GM18867 (cell line): ENCODE data around the gene KCNT1.
"Not testable (repeated sequence)": the region's sequence is repeated elsewhere in the genome, so short reads cannot be mapped to it uniquely, and the experiment has no call there.

ENCODE experiments used
- ATAC-seq: cut with Tn5 transposase; IDR thresholded peaks from one replicate; pipeline ENCODE4 v1.9.1; 2021; ENCODE audit warnings: mild to moderate bottlenecking, moderate library complexity; ENCODE audit not compliant: unreplicated experiment

KCNT1 gene

GRCh38 chr9:135672786-135673185 lies 29.2 kb upstream of the KCNT1 start:
- not testable (repeated sequence) for ATAC-seq

- ATAC-seq: no peak
These were observed 28.0 kb upstream of the KCNT1 start for GRCh38 chr9:135673941-135674340.

DNA sequence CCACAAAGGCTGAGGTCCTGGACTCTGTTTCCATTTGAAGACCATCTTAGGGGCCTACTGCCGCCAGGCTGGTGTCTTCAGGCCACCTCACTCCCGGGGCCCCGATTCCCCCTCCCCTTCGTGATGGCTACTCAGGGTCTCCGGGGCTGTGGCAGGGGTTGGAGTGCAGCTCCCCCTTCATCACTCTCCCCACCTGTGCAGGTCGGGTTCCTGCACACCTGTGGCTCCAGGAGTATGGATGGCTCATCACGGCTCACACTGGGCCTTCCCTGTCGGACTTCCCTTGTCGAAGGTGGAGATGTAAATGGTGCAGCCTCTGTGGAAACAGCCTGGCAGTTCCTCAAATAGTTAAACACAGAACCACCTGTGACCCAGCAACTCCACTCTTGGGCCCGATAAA lies 27.0 kb upstream of the KCNT1 start:
- ATAC-seq: no peak

- ATAC-seq: no peak
These were observed 25.1 kb upstream of the KCNT1 start for GRCh38 chr9:135676891-135677290.

- ATAC-seq: no peak
These were observed 24.3 kb upstream of the KCNT1 start for GRCh38 chr9:135677641-135678168.

DNA sequence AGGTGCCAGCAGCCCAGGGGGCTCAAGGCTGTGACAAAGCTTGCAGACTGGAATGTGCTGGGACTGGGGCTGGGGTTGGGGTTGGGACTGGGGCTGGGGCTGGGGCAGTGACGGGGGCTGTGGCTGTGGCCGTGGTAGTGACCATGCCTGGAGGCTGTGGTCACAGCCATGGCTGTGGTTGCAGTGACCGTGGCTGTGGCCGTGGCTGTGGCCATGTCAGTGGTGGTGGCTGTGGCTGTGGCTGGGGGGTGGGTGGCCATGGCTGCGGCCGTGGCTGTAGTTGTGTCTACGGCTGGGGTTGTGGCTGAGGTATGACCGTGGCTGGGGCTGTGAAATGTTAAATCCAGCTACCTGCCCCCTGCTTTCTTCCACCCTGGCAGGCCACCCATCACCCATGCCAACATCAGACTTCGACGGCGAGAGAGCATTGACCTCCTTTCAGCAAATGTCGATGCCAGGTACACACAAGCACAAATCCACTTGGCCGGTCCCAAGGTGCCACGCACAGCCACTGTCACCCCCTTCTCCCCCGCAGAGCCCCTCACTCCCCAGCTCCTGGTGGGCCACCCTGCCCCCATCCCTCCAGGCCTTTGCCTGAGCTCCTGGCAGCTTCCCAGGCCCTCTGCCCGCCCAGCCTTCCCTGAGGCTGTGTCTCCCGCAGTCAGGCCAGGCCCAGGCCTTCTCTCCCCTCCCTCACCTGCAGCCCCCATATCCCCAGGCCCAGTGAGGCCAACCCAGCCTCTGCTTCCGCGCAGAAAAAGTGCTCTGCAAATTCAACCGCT lies 23.6 kb upstream of the KCNT1 start:
- ATAC-seq: no peak

DNA sequence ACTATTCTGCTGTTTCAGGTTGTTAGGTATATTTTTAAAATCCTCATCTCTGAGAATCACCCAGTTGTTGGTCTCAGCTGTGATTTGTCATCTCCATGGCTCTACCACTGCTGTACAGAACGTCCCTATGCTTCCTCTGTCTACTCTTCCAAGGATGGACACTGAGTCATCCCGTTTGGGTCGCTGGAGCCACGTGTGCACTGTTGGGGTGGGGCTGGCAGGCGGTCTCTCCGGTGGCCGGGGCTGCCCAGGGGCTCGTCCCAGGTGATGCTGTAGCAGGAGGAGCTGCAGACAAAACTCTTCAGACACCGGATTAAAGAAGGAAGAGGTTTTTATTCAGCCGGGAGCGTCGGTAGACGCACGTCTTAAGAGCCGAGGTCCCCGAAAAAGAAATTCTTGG lies 21.9 kb upstream of the KCNT1 start:
- ATAC-seq: no peak

GRCh38 chr9:135681161-135681560 lies 20.8 kb upstream of the KCNT1 start:
- ATAC-seq: no peak

- no peak for ATAC-seq
These were observed 18.5 kb upstream of the KCNT1 start for GRCh38 chr9:135683401-135684034.

DNA sequence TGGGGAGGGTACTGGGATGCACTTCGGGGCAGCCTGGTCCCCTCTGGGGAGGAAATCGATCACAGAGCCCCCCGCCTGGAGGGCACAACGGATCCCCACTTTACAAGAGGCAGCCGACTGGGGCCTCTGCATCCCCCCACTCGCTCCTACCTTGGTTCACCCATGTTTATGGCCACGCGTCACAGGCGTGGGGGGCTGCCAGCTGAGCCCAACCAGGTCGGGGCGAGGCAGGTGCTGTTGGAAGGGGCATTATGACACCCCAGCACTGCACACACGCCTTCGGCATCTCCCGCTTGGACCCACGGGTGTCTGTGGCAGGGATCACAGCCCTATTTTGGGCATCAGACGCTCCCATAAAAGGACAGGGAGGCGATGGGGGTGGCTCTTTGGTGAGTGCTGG lies 17.3 kb upstream of the KCNT1 start:
- ATAC-seq: no peak

DNA sequence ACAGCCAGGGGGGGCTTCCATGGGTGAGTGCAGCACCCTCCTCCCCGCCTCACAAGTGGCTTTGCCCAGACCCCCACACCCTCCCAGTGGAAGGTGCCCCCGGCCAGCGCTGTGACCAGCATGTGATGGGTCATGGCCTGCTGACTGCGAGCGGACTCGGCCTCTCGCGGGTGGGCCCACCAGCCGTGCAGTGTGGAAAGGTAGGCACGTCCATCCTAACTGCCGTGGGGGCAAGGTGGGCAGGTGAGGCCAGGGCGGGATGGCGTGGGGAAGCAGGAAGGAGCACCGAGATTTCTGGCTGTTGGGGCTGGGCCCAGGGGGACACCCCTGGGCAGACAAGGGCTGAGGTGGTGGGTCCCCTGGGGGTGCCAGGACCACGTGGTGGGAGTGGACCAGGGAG lies 14.8 kb upstream of the KCNT1 start:
- ATAC-seq: no peak

DNA sequence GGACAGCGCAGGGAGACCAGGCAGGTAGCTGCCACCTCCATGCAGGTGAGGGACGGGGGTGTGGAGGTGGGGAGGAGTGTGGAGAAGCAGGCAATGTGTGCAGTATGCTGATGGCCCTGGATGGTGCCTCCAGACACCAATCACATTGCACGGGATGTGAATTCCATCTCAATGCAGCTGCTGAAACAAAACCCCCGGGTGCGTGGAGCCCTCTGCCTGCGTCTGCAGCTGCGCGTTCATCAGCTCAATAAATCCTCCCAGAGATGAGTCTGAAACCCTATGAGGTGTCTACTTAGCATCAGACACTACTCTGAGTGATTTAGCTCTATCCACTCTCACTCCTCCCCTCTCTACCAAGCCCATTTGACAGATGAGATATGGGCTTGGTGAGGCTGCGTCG lies 13.0 kb upstream of the KCNT1 start:
- ATAC-seq: no peak

- ATAC-seq: no peak
These were observed 11.0 kb upstream of the KCNT1 start for GRCh38 chr9:135690836-135691570.

DNA sequence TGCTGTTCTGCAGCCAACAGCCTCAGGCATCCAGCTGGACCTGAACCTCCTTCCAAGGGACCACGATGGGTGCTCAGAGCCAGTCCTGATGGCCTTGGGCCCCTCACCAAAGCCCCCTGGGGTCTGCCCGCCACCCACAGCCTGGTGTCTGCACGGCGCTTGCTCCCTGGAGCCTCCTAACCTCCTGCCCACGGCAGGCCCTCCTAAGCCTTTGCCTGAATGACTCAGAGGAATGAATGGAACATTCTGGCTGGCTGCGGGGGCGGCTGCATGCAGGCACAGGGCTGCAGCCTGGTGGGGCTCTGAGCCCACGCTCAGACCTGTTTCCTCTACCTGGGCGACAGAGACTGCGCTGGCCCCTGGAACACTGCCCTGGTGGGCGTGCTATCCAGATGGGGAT lies 9.6 kb upstream of the KCNT1 start:
- ATAC-seq: no peak

DNA sequence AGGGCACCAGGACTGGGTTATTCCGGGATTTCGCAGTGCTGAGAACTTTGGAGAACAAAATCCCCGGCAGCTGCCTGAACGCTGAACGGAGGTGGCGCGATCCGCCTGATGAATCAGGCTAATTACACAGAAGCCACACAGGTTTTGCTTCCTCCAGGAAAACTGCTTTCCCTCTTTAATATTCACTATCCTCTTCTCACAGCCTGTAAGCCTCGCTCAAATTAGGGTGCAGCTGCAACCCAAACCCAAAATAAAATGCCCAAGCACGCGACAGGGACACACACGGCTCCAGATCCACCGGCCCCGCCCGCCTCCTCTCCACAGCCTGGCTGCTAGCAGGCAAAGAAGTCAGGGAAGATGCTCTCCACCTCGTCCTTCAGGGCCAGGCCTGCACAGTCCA lies 8.7 kb upstream of the KCNT1 start:
- ATAC-seq: no peak

- ATAC-seq: no peak
These were observed 8.2 kb upstream of the KCNT1 start for GRCh38 chr9:135693771-135694170.

- no peak for ATAC-seq
These were observed 7.6 kb upstream of the KCNT1 start for GRCh38 chr9:135694414-135694813.

- ATAC-seq: no peak
These were observed 6.9 kb upstream of the KCNT1 start for GRCh38 chr9:135695036-135695435.

- ATAC-seq: no peak
These were observed 6.3 kb upstream of the KCNT1 start for GRCh38 chr9:135695642-135696041.

DNA sequence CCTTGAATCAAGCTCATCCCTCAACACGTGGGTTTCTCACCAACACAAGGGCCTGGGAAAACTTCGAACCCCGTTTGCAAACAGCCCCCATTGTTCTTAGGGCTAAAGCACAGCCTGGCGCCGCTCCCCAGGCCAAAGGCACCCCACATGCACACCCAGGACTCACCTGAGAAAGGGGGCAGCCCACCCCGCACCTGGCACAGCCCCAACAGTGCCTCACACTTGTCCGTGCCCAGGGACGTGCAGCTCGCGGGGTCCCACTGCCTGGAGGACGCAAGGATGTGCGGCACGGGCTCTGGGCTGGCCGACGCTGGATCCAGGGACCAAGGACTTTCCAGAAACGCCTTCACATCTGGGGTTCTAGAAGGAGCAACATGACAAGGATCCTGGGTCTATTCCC lies 5.5 kb upstream of the KCNT1 start:
- ATAC-seq: no peak

GRCh38 chr9:135697226-135697625 lies 4.8 kb upstream of the KCNT1 start:
- ATAC-seq: no peak

- no peak for ATAC-seq
These were observed 3.7 kb upstream of the KCNT1 start for GRCh38 chr9:135698236-135698635.
